GM06990 (cell line): ENCODE data around the gene SORD.

Experiments
- DNase-seq: peaks from one replicate; pipeline ENCODE4 v3.0.0-alpha.2; 2011; ENCODE audit not compliant: insufficient read length; ENCODE audit errors: extremely low read depth
- H3K27me3 ChIP-seq: replicated peaks from 2 replicates; pipeline ENCODE4 v1.6.0; 2011; ENCODE audit warnings: low read length; ENCODE audit not compliant: control insufficient read depth, insufficient read depth
- H3K36me3 ChIP-seq: 2 replicates; pipeline ENCODE4 v1.5.1; 2011; ENCODE audit warnings: low read length; ENCODE audit not compliant: control insufficient read depth, insufficient read depth
- H3K4me3 ChIP-seq: replicated peaks from 2 replicates; pipeline ENCODE4 v1.5.1; 2011; ENCODE audit warnings: low read depth, mild to moderate bottlenecking, control low read depth, low read length
- TF ChIP-seq, protein P1 (sequence below): IDR thresholded peaks from 2 replicates; pipeline ENCODE4 v1.5.1; 2011; ENCODE audit warnings: low read length, control low read depth, mild to moderate bottlenecking, inconsistent platforms; ENCODE audit not compliant: insufficient read depth, poor library complexity, severe bottlenecking

SORD gene

DNA sequence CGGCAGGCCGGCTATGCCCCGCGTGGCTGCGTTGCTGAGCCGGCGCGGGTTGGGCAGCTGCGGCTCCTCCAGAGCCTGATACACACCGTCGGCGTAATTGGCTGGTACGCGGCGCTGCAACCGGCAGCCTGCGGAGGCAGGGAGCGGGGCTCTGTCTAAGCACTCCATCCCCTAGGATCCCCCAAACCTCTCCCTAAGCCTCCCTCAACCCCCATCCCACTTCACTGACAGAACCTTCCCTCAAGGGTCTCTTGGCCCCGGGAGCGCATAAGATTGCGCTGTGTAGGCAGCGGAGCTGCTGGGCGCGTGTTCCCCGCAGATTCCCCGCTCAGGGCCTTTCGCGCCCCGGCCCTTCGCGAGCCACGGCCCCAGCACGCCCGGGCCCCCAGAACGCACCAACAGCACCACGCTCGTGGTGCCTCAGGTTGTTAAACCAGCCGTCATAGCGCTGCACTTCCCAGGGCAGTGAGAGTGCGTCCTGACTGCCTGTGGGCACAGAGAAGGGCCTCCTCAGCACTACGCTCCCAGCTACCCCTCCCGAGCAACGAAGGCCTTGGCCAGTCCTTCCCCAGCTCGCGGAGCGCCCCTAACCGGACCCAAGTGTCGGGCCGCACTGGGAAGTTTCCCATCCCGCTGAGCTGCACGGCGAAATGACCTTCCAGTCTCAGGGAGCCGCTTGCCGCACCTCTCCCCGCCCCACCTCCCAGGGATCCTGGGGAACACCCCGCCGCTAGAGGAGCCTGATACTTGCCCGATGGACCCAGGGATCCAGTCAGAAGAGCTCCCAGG, 89.8 kb downstream of the SORD start:
- H3K27me3 ChIP-seq = peaks cover 14% of the 10 kb centered on the region
- H3K36me3 ChIP-seq = no peaks in the 10 kb centered on the region
- H3K4me3 ChIP-seq = no peak overlapping the region
- TF ChIP-seq, protein P1, sequence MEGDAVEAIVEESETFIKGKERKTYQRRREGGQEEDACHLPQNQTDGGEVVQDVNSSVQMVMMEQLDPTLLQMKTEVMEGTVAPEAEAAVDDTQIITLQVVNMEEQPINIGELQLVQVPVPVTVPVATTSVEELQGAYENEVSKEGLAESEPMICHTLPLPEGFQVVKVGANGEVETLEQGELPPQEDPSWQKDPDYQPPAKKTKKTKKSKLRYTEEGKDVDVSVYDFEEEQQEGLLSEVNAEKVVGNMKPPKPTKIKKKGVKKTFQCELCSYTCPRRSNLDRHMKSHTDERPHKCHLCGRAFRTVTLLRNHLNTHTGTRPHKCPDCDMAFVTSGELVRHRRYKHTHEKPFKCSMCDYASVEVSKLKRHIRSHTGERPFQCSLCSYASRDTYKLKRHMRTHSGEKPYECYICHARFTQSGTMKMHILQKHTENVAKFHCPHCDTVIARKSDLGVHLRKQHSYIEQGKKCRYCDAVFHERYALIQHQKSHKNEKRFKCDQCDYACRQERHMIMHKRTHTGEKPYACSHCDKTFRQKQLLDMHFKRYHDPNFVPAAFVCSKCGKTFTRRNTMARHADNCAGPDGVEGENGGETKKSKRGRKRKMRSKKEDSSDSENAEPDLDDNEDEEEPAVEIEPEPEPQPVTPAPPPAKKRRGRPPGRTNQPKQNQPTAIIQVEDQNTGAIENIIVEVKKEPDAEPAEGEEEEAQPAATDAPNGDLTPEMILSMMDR = no peak
- DNase-seq = no peak

DNA sequence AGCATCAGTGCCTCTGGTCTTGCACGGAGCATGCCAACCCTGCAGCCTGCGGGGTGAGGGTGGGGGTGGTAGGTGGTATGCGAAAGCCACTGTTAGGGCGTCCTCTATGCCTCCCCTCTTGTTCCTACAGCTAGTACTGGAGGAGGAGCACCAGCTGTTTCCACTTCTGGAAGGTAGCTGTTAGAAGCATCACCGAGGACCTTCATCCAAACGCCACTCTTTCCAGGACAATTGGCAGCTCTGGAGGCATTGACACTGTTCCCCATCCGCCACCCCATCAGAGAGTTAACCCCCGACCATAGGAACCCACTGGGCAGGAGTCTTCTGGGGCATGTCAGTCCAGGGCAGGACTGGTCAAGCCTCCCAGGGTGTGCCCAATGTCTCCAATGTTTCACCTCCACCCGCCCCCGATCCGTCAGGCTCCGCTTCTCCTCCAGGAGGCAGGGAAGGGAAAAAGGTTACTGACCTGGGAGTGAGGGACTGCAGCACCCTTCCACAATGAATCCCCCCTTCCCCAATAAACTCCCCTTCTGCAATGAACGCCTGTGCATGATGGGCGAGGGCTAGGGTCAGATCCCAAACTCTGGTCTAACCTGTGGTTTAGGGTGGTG, 90.5 kb downstream of the SORD start:
- Histone ChIP-seq H3K36me3 (no peaks in the 10 kb centered on the region), H3K4me3 (no peak overlapping the region), H3K27me3 (peaks cover 14% of the 10 kb centered on the region)
- no peak for DNase-seq
- TF ChIP-seq, protein P1 = no peak

DNA sequence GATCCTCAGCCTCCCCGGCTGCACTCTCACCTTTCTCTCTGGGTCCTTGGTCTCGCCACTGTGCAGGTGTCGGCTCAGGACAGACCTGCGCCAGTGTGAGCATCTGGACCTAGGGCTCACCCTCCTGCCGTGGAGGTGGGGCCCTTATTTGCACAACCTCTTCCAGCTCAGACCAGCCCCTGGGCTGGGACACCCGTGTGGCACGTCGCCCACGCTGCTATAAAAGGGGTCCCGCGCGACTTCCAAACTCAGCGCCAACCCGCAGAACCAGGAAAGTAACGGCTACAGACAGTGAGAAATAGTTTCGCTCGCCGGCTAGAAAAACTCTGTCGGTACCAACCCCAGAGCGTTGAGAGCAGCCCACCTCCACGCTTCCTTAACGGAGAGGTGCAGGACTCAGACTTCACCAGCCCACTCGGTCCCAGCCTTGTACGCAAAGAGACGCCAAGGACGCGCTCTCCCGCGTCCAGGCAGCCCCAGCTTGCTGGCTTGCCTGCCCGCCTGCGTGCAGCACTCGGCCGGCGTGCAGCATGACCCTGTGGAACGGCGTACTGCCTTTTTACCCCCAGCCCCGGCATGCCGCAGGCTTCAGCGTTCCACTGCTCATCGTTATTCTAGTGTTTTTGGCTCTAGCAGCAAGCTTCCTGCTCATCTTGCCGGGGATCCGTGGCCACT, 91.2 kb downstream of the SORD start, which contains the start of the genes DUOX2 and DUOXA2:
DUOX2 (minus strand) TSS at position 97 of the 675 bp plus-strand sequence. CDS start 761 bp downstream, outside the sequence.
DUOXA2 (plus strand) TSS at position 251 of the 675 bp plus-strand sequence; CDS start at position 531, 280 bp downstream.
- Histone ChIP-seq H3K36me3 (no peaks in the 10 kb centered on the region), H3K27me3 (peaks cover 14% of the 10 kb centered on the region), H3K4me3 (peak within 1 kb of the TSS; percentile 24)
- TF ChIP-seq, protein P1 = no peak
- no peak for DNase-seq

DNA sequence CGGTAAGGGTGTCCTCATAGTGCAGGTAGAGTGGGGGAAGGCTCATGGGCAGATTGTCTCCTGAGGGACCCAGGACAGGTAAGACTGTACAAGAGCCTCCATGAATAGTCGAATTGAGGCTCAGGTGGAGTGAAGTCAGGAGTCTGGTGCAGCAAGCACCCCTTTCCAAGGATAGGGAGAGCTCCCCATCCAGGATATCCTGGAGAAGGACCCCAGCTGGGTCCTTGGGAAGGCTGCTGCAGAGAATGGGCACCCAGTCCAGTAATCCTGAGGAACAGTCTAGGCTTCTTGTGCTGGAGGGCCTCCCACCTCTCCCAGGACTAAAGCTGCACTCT, 91.7 kb downstream of the SORD start:
- DNase-seq = no peak
- Histone ChIP-seq H3K36me3 (no peaks in the 10 kb centered on the region), H3K27me3 (peaks cover 14% of the 10 kb centered on the region), H3K4me3 (no peak overlapping the region)
- TF ChIP-seq, protein P1 = no peak

DNA sequence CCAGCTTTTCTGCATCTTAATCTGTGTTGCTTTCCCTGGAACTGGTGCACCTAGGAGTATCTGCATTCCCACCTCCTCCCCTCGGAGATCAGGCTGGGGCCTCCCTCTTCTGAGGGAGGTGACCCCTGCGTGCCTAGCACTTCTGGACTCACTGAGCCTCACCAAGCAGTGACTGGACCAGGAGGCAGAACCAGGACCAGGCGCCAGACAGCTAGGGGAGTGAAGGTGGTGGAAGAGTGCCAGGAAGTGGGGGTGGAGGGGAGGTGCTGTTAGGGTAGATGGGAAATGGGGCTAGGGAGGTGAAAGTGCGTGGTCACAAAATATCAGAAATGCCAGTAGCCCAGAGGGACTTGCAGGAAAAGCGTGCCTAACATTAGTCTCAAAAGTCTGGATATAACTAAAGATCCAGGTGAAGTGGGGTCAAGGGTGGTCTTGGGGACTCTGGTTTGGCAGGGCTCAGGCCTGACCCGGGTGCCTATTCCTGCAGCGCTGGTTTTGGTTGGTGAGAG, 92.4 kb downstream of the SORD start:
- TF ChIP-seq, protein P1 = no peak
- peaks cover 13% of the 10 kb centered on the region for H3K27me3 ChIP-seq
- DNase-seq = no peak
- H3K36me3 ChIP-seq = no peaks in the 10 kb centered on the region
- H3K4me3 ChIP-seq = no peak overlapping the region
